Measurements from ENCODE around the gene SELENOT. TPM values are rescaled to one million over a fixed set of nuclear protein-coding genes. Genes with fewer than 3 reads are reported as not detected.

SELENOT gene
- total RNA-seq, 1 experiment from 2014 or later: 73.8 TPM

DNA sequence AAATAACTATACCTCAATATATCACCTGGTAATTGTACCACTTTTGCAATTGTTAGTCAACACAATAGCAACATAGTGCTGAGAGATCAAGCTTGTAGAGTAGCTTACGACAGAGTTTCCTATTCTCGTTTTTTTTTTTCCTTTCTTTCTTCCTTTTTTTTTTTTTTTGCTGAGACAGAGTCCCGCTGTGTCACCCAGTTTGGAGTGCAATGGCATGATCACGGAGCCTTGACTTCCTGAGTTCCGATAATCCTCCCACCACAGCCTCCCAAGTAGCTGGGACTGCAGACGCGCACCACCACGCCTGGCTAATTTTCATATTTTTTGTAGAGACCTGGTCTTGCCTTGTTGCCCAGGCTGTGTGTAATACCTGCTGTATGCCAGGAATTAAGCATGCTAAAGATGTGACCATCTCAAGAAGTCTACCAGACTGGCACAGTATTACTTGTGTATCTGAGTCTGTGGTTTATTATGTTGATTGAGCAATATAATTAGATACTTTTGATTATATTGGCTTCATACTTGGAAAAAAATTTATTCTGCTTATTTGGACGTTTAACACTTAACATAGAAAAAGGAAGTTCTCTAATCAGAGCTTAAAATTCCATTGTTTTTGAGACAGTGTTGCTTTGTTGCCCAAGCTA is 3.0 kb downstream of the SELENOT start:
- no peak for DNase-seq

More for the DNA sequence above, 3.0 kb downstream of the SELENOT start:
- peak overlapping the region in 1 of 2 experiments; percentile 47; a peak in 1 of 5 replicates for H3K4me3 Mint-ChIP-seq
- H3K36me3 Mint-ChIP-seq (ENCODE audit: insufficient read depth in 1 of 3, low read depth in 3 of 3): peaks cover 8 to 22% (median 17%) of the 10 kb centered on the region in 3 experiments
- Histone ChIP-seq H3K79me1 (ENCODE audit: insufficient read depth, low read depth, low read length, poor library complexity, severe bottlenecking) (peaks cover 2% of the 10 kb centered on the region), H3K14ac (ENCODE audit: insufficient read depth, low read length) (no peak overlapping the region), H3K23me2 (ENCODE audit: insufficient read length, low read depth, low read length, poor library complexity, severe bottlenecking) (peaks cover 6% of the 10 kb centered on the region), H2BK120ac (ENCODE audit: low read depth, low read length, poor library complexity, severe bottlenecking) (no peak overlapping the region), H3K9me3 (ENCODE audit: control insufficient read depth, low read depth, low read length) (no peaks in the 10 kb centered on the region), H3K27ac (ENCODE audit: insufficient read length, low read depth, low read length) (no peak overlapping the region), H3T11ph (ENCODE audit: low read length) (no peak overlapping the region), H4K91ac (ENCODE audit: insufficient read length, low read depth, low read length) (no peak overlapping the region), H4K20me1 (ENCODE audit: control insufficient read depth, insufficient read depth, insufficient read length) (no peaks in the 10 kb centered on the region), H4K5ac (ENCODE audit: insufficient read length, low read depth, low read length) (no peak overlapping the region), H3K4me1 (ENCODE audit: insufficient read depth, low read length) (peaks cover 5% of the 10 kb centered on the region; the same call in 1 of the 2 replicates), H3K23ac (ENCODE audit: insufficient read length, low read depth, low read length) (no peak overlapping the region), H2AK5ac (ENCODE audit: insufficient read length, low read length) (no peak overlapping the region), H3K18ac (ENCODE audit: insufficient read length, low read depth, low read length) (no peak overlapping the region), H2AFZ (ENCODE audit: low read length) (no peak overlapping the region), H2BK12ac (ENCODE audit: insufficient read length, low read depth, low read length) (no peak overlapping the region), H3K27me3 (ENCODE audit: insufficient read depth, low read length) (no peaks in the 10 kb centered on the region), H3K4me2 (ENCODE audit: insufficient read depth, insufficient read length, low read length) (no peak overlapping the region), H3K9ac (ENCODE audit: extremely low read depth, insufficient read length, low read length) (no peak overlapping the region), H2BK20ac (ENCODE audit: low read depth, low read length, poor library complexity, severe bottlenecking) (no peak overlapping the region), H3K79me2 (ENCODE audit: insufficient read depth, low read length) (peaks cover 32% of the 10 kb centered on the region; the same call in 1 of the 2 replicates), H4K8ac (replicated peaks; ENCODE audit: insufficient read length, low read depth, low read length) (no peak overlapping the region), H3K56ac (ENCODE audit: insufficient read length, low read depth, low read length) (no peak overlapping the region), H2BK5ac (ENCODE audit: insufficient read length, low read length) (no peak overlapping the region), H2BK15ac (ENCODE audit: low read depth, low read length) (no peak overlapping the region), H3K4ac (ENCODE audit: low read depth, low read length) (no peak overlapping the region)
- no peaks in the 10 kb centered on the region for H3K9me3 Mint-ChIP-seq
- TF ChIP-seq, protein P1, sequence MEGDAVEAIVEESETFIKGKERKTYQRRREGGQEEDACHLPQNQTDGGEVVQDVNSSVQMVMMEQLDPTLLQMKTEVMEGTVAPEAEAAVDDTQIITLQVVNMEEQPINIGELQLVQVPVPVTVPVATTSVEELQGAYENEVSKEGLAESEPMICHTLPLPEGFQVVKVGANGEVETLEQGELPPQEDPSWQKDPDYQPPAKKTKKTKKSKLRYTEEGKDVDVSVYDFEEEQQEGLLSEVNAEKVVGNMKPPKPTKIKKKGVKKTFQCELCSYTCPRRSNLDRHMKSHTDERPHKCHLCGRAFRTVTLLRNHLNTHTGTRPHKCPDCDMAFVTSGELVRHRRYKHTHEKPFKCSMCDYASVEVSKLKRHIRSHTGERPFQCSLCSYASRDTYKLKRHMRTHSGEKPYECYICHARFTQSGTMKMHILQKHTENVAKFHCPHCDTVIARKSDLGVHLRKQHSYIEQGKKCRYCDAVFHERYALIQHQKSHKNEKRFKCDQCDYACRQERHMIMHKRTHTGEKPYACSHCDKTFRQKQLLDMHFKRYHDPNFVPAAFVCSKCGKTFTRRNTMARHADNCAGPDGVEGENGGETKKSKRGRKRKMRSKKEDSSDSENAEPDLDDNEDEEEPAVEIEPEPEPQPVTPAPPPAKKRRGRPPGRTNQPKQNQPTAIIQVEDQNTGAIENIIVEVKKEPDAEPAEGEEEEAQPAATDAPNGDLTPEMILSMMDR (conservative IDR thresholded peaks at IDR 0.05): no peak
- no CpG with 5 or more reads among the region's 9 CpGs for WGBS (ENCODE audit: extremely low coverage, insufficient read length, low lambda C conversion rate)
- peaks cover 39 to 60% of the 10 kb centered on the region in 2 experiments for H3K4me1 Mint-ChIP-seq
- no peaks in the 10 kb centered on the region for H3K27me3 Mint-ChIP-seq (ENCODE audit: low read depth)
- peak overlapping the region; percentile 40 to 74 (median 62); a peak in 3 of 7 replicates for H3K27ac Mint-ChIP-seq

All from H9 (cell line).